GM19372 (cell line): ENCODE measurements around the gene CYP27C1.
"Not testable (repeated sequence)": the region's sequence is repeated elsewhere in the genome, so short reads cannot be mapped to it uniquely, and the experiment has no call there.

ENCODE experiments used
- ATAC-seq: cut with Tn5 transposase; IDR thresholded peaks from one replicate; pipeline ENCODE4 v1.9.1; 2021; ENCODE audit warnings: mild to moderate bottlenecking, low read depth, moderate library complexity; ENCODE audit not compliant: unreplicated experiment

Gene CYP27C1

GRCh38 chr2:127220102-127220767, at the start of gene CYP27C1:
Gene CYP27C1, minus strand, starts transcription at chr2:127220299. Its CDS starts 29 bp downstream, at chr2:127220270.
- ATAC-seq = no peak

- ATAC-seq = no peak
Measured at GRCh38 chr2:127261804-127262406, 41.8 kb upstream of the CYP27C1 start.

GRCh38 chr2:127259355-127259754, 39.3 kb upstream of the CYP27C1 start:
- no peak for ATAC-seq

GRCh38 chr2:127256866-127257265, 36.8 kb upstream of the CYP27C1 start:
- ATAC-seq = no peak

GRCh38 chr2:127256381-127256780, 36.3 kb upstream of the CYP27C1 start:
- ATAC-seq = no peak

GRCh38 chr2:127255721-127256120, 35.6 kb upstream of the CYP27C1 start:
- no peak for ATAC-seq

GRCh38 chr2:127255146-127255545, 35.0 kb upstream of the CYP27C1 start:
- no peak for ATAC-seq

GRCh38 chr2:127254386-127254981, 34.4 kb upstream of the CYP27C1 start:
- no peak for ATAC-seq

GRCh38 chr2:127241184-127241583, 21.1 kb upstream of the CYP27C1 start:
- not testable (repeated sequence) for ATAC-seq

- no peak for ATAC-seq
Measured at GRCh38 chr2:127239395-127239794, 19.3 kb upstream of the CYP27C1 start.

GRCh38 chr2:127237768-127238167, 17.7 kb upstream of the CYP27C1 start:
- ATAC-seq = not testable (repeated sequence)

- ATAC-seq = no peak
Measured at GRCh38 chr2:127235082-127235702, 15.1 kb upstream of the CYP27C1 start.

GRCh38 chr2:127233710-127234109, 13.6 kb upstream of the CYP27C1 start:
- no peak for ATAC-seq

GRCh38 chr2:127231130-127231865, 11.2 kb upstream of the CYP27C1 start:
- no peak for ATAC-seq

- no peak for ATAC-seq
Measured at GRCh38 chr2:127229555-127229954, 9.5 kb upstream of the CYP27C1 start.

- no peak for ATAC-seq
Measured at GRCh38 chr2:127228102-127228501, 8.0 kb upstream of the CYP27C1 start.

- not testable (repeated sequence) for ATAC-seq
Measured at GRCh38 chr2:127227264-127227660, 7.2 kb upstream of the CYP27C1 start.

- ATAC-seq = peak; percentile 92
Measured at GRCh38 chr2:127226520-127227263, 6.6 kb upstream of the CYP27C1 start.

GRCh38 chr2:127226132-127226519, 6.0 kb upstream of the CYP27C1 start:
- no peak for ATAC-seq
